M059J (cell line): ENCODE data around the gene SLMAP. TPM values are rescaled to one million over a fixed set of nuclear protein-coding genes. Genes with fewer than 3 reads are reported as not detected.

Experiments used
- DNase-seq: peaks from one replicate; pipeline ENCODE4 v3.0.0-alpha.2; 2012; ENCODE audit warnings: low read depth
- total RNA-seq: library from RNA; depleted of rRNA; stranded (reverse); fragments of >200 nt; shearing (Covaris generic); gene quantifications from 2 replicates; pipeline ENCODE4 v1.2.3, GENCODE V29; 2014

Gene SLMAP
- total RNA-seq, 1 experiment from 2014 or later, result 31.2 TPM

- peak; percentile 1 for DNase-seq
Measured at GRCh38 chr3:57890874-57891273, 134.8 kb downstream of the SLMAP start.

GRCh38 chr3:57892423-57892822, 136.3 kb downstream of the SLMAP start:
- DNase-seq, result peak; percentile 51

- no peak for DNase-seq
Measured at GRCh38 chr3:57893156-57893555, 137.0 kb downstream of the SLMAP start.

- no peak for DNase-seq
Measured at GRCh38 chr3:57893668-57894067, 137.6 kb downstream of the SLMAP start.

- no peak for DNase-seq
Measured at GRCh38 chr3:57896031-57896430, 139.9 kb downstream of the SLMAP start.

- DNase-seq, result no peak
Measured at GRCh38 chr3:57896691-57897090, 140.6 kb downstream of the SLMAP start.

- no peak for DNase-seq
Measured at GRCh38 chr3:57900786-57901185, 144.7 kb downstream of the SLMAP start.

GRCh38 chr3:57903124-57903890, 147.2 kb downstream of the SLMAP start:
- DNase-seq, result no peak

- DNase-seq, result peak; percentile 20
Measured at GRCh38 chr3:57910990-57911389, 154.9 kb downstream of the SLMAP start.

GRCh38 chr3:57911593-57911992, 155.5 kb downstream of the SLMAP start:
- DNase-seq, result peak; percentile 38

- peak; percentile 9 for DNase-seq
Measured at GRCh38 chr3:57917601-57918000, 161.5 kb downstream of the SLMAP start.

- peak; percentile 86 for DNase-seq
Measured at GRCh38 chr3:57918123-57918837, 162.2 kb downstream of the SLMAP start.

- no peak for DNase-seq
Measured at GRCh38 chr3:57919987-57920386, 163.9 kb downstream of the SLMAP start.

- no peak for DNase-seq
Measured at GRCh38 chr3:57923101-57923500, 167.0 kb downstream of the SLMAP start.

GRCh38 chr3:57923752-57924151, 167.6 kb downstream of the SLMAP start:
- no peak for DNase-seq

- no peak for DNase-seq
Measured at GRCh38 chr3:57927166-57927565, 171.1 kb downstream of the SLMAP start.

GRCh38 chr3:57927916-57928315, 171.8 kb downstream of the SLMAP start:
- DNase-seq, result no peak

GRCh38 chr3:57928511-57928910, 172.4 kb downstream of the SLMAP start:
- DNase-seq, result no peak

- no peak for DNase-seq
Measured at GRCh38 chr3:57929988-57930387, 173.9 kb downstream of the SLMAP start.

- DNase-seq, result no peak
Measured at GRCh38 chr3:57933602-57934001, 177.5 kb downstream of the SLMAP start.

- DNase-seq, result no peak
Measured at GRCh38 chr3:57934373-57934772, 178.3 kb downstream of the SLMAP start.

- no peak for DNase-seq
Measured at GRCh38 chr3:57935539-57935938, 179.4 kb downstream of the SLMAP start.

GRCh38 chr3:57937092-57937491, 181.0 kb downstream of the SLMAP start:
- no peak for DNase-seq
